ENCODE data around the gene PHOX2A.
A peak's percentile ranks its signal among the peaks of the same experiment; 100 is the strongest.

Gene PHOX2A

GRCh38 chr11:72249961-72250360, 6.0 kb upstream of the PHOX2A start:
- no peak for DNase-seq

- DNase-seq, result no peak
Observed at GRCh38 chr11:72247584-72247983, 3.6 kb upstream of the PHOX2A start.

- no peak for DNase-seq
Observed at GRCh38 chr11:72245263-72245816, 1.4 kb upstream of the PHOX2A start.

- DNase-seq, result no peak
Observed at GRCh38 chr11:72244361-72245262, 636 bp upstream of the PHOX2A start.

- no peak for DNase-seq
Observed at GRCh38 chr11:72243173-72244059, 560 bp downstream of the PHOX2A start.

GRCh38 chr11:72242141-72242540, 1.8 kb downstream of the PHOX2A start:
- DNase-seq, result no peak

- DNase-seq, result no peak
Observed at GRCh38 chr11:72241291-72241781, 2.6 kb downstream of the PHOX2A start.

- DNase-seq, result no peak
Observed at GRCh38 chr11:72240461-72241290, 3.3 kb downstream of the PHOX2A start.

GRCh38 chr11:72239849-72240460, 4.0 kb downstream of the PHOX2A start:
- peak; percentile 30 for DNase-seq

- peak; percentile 65 for DNase-seq
Observed at GRCh38 chr11:72239313-72239848, 4.6 kb downstream of the PHOX2A start.

GRCh38 chr11:72238492-72239312, 5.3 kb downstream of the PHOX2A start:
- DNase-seq, result no peak

- peak; percentile 68 for DNase-seq
Observed at GRCh38 chr11:72238040-72238450, 5.9 kb downstream of the PHOX2A start.

- DNase-seq, result no peak
Observed at GRCh38 chr11:72237112-72237931, 6.7 kb downstream of the PHOX2A start.

- DNase-seq, result no peak
Observed at GRCh38 chr11:72236774-72237111, 7.2 kb downstream of the PHOX2A start.

- DNase-seq, result no peak
Observed at GRCh38 chr11:72236083-72236697, 7.8 kb downstream of the PHOX2A start.

GRCh38 chr11:72235351-72236057, 8.5 kb downstream of the PHOX2A start:
- no peak for DNase-seq

GRCh38 chr11:72234920-72235319, 9.1 kb downstream of the PHOX2A start:
- DNase-seq, result no peak

- no peak for DNase-seq
Observed at GRCh38 chr11:72234514-72234830, 9.5 kb downstream of the PHOX2A start.
